Measurements from ENCODE around the gene COG7.

DNA sequence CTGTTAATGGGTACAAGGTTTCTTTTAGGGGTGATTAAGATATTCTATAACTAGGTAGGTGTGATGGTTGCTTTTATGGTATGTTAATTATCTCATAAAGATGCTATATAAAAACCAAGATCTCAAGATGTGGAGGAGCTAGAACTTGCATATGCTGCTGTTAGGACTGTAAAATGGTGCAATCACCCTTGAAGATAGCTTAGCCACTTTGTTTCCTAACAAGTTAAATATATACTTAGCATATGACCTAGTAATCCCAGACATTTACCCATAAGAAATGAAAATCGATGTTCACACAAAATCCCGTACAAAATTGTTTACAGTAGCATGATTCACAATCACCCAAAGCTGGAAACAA, 32.2 kb upstream of the COG7 start:
- TF ChIP-seq, protein P1, sequence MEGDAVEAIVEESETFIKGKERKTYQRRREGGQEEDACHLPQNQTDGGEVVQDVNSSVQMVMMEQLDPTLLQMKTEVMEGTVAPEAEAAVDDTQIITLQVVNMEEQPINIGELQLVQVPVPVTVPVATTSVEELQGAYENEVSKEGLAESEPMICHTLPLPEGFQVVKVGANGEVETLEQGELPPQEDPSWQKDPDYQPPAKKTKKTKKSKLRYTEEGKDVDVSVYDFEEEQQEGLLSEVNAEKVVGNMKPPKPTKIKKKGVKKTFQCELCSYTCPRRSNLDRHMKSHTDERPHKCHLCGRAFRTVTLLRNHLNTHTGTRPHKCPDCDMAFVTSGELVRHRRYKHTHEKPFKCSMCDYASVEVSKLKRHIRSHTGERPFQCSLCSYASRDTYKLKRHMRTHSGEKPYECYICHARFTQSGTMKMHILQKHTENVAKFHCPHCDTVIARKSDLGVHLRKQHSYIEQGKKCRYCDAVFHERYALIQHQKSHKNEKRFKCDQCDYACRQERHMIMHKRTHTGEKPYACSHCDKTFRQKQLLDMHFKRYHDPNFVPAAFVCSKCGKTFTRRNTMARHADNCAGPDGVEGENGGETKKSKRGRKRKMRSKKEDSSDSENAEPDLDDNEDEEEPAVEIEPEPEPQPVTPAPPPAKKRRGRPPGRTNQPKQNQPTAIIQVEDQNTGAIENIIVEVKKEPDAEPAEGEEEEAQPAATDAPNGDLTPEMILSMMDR (conservative IDR thresholded peaks at IDR 0.05): no peak
- TF ChIP-seq EZH2 (IDR thresholded peaks at IDR 0.05; ENCODE audit: low read depth): no peak
